LoVo (cell line): Measurements from ENCODE around the gene METTL8.
"Not testable (repeated sequence)": the region's sequence is repeated elsewhere in the genome, so short reads cannot be mapped to it uniquely, and the experiment has no call there.

ENCODE experiments used
- DNase-seq: peaks from one replicate; pipeline ENCODE4 v3.0.0-alpha.2; 2016; ENCODE audit warnings: low spot score

The METTL8 gene

DNA sequence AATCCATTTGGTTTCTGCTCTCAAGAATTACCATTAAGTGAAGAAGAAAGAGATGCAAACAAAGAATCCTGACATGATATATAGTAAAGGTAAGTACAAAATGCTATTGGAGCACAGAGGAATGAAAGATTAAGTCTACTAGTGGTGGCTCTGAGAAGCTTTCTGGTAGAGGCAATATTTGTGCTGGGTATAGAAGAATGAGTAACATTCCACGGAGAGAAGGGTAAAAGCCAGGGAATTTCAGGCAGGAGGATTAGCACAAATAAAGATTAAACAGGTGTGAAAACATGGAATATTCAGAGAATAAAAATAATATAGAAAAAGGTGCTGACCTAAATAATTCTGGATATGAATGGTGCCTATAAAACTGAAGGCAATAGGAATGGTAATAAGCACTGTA is 31.8 kb downstream of the METTL8 start:
- no peak for DNase-seq

DNA sequence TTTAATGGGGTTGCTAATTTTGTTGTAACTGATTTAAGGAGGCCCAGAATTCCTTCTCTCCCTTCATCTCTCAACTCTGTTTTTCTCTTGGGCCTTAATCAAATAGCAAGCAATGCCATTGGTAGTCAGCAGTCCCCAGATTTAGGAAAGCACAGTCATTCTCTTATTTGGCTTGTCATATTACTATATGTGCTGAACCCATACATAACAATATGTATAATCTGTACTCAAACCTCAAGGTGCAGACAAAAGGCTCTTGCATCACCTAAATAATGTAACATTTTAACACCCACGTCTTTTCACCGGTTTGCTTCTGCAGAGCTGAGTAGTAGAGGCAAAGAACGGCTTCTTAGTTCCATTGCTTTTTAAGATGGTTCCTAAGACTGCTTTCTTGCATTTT is 33.4 kb downstream of the METTL8 start:
- no peak for DNase-seq

DNA sequence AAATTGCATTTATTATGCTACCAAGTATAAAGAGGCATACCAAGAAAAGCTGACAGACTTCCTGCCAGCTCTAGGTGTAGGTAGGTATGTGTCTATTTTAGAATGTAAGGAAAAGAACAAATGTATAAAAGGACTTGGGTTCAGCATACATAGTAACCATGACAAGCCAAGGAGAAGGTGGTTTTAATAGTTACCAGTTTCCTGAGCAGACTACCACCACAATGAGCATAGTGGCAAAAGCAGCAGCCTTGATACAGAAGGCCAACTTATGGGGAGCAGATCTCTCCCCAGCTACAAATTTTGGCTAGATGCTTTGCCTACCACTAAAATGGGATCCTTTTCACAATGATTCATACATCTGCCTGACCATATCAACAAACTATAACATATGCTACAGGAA is 34.5 kb downstream of the METTL8 start:
- no peak for DNase-seq

GRCh38 chr2:171394164-171394740 is 39.5 kb downstream of the METTL8 start:
- no peak for DNase-seq

DNA sequence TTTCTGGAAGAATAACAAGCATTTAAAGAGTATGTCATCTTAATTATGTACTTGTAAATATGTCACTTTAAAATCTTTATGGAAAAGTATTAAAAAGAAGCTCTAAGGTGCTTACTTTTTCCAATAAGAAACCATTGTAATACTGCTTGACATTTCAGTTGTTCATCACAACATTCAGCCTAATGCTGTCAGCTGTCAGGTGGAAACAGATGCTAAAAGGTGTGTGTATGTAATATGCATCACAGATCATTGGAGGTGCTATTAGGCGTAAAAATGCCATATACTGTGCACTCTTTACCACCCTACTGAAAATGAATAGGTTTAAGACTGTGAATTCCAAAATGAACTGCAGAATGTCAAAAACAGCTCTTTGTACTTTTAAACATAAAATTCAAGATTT is 40.3 kb downstream of the METTL8 start:
- no peak for DNase-seq

DNA sequence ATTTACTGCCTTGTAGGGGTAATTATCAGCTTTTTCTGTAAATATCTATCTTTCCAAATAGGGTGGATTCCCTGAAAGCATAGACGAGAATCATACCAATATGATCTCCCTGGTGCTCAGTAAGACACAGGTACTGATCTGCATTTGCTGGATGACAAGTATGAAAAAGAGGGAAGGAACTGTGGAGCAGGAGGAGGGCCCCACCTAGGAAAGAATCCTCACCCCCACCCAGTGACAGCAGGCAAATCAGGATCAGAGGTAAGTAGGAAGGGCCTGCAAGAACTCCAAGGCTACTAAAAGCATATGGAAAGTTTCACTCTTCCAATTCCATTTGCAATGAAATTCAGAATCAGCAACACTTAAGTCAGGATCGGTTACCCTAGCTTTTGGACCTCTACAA is 42.3 kb downstream of the METTL8 start:
- no peak for DNase-seq

- DNase-seq, result peak; percentile 33
Measured at GRCh38 chr2:171390941-171391516, 42.8 kb downstream of the METTL8 start.

DNA sequence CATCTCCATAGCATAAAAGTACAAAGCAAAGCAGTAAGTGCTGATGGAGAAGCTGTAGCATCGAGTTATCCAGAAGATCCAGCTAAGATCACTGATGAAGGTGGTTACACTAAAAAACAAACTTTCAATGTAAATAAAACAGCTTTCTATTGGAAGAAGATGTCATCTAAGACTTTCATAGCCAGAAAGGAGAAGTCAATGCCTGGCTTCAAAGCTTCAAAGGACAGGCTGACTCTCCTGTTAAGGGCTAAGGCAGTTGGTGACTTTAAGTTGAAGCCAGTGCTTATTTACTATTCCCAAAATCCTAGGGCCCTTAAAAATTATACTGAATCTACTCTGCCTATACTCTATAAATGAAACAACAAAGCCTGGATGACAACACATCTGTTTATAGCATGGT is 44.0 kb downstream of the METTL8 start:
- DNase-seq, result no peak

- no peak for DNase-seq
Measured at GRCh38 chr2:171389325-171389724, 44.5 kb downstream of the METTL8 start.

GRCh38 chr2:171387052-171387451 is 46.7 kb downstream of the METTL8 start:
- DNase-seq, result no peak

GRCh38 chr2:171386627-171387026 is 47.2 kb downstream of the METTL8 start:
- no peak for DNase-seq

- no peak for DNase-seq
Measured at GRCh38 chr2:171383134-171383533, 50.7 kb downstream of the METTL8 start.

- DNase-seq, result not testable (repeated sequence)
Measured at GRCh38 chr2:171382175-171382574, 51.6 kb downstream of the METTL8 start.

DNA sequence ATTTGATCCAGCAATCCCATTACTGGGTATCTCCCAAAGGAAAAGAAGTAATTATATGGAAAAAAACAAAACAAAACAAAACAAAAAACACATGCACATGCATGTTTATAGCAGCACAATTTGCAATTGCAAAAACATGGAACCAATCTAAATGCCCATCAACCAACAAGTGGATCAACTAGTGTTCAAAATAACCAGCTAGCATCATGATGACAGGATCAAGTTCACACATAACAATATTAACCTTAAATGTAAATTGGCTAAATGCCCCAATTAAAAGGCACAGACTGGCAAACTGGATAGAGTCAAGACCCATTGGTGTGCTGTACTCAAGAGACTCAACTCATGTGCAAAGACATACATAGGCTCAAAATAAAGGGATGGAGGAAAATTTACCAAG is 55.9 kb downstream of the METTL8 start:
- DNase-seq, result not testable (repeated sequence)

GRCh38 chr2:171367692-171368091 is 66.1 kb downstream of the METTL8 start:
- DNase-seq, result no peak

- DNase-seq, result no peak
Measured at GRCh38 chr2:171365778-171366177, 68.0 kb downstream of the METTL8 start.

DNA sequence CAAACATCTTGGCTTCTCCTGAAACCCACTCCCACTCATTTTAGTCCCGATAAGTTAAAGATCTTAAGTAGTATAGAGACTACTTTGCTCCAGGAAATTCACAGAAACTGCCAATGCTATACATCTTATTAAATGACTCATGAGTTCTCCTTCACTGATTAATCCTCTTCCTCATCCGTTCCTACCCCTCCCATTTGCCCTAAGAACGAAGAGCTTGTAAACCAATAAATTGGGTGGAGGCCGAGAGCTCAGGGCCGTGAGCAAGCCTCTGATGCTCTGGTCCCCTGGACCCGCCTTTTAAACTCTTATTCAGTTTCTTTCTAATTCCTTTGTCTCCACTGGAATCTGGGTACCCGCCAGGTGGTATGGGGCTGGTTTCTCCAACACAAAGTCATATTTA is 68.6 kb downstream of the METTL8 start:
- peak; percentile 71 for DNase-seq

- DNase-seq, result no peak
Measured at GRCh38 chr2:171362396-171362795, 71.4 kb downstream of the METTL8 start.

DNA sequence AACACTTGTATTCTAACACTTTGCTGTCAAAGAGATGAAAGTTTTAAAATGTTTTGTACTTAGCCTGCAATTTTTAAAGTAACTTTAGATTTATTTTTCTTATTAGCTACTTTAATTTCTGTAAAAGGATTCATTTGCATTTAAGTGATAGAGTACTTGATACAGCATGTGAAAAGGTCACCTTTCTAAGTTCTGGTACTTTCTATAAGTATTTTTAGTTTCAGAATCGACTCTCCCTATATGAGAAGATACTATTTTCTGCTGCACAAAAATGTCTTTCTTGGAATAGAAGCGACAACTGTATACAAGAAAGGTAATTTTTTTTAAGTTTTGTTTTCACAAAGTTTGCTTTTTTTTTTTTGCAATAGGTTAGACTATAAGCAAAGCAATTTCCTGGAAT is 72.9 kb downstream of the METTL8 start:
- no peak for DNase-seq

DNA sequence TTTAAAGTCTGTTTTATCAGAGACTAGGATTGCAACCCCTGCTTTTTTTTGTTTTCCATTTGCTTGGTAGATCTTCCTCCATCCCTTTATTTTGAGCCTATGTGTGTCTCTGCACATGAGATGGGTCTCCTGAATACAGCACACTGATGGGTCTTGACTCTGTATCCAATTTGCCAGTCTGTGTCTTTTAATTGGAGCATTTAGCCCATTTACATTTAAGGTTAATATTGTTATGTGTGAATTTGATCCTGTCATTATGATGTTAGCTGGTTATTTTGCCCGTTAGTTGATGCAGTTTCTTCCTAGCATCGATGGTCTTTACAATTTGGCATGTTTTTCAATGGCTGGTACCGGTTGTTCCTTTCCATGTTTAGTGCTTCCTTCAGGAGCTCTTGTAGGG is 80.0 kb downstream of the METTL8 start:
- DNase-seq, result not testable (repeated sequence)

- no peak for DNase-seq
Measured at GRCh38 chr2:171348056-171348455, 85.7 kb downstream of the METTL8 start.

- DNase-seq, result peak; percentile 65
Measured at GRCh38 chr2:171347591-171348032, 86.2 kb downstream of the METTL8 start.

DNA sequence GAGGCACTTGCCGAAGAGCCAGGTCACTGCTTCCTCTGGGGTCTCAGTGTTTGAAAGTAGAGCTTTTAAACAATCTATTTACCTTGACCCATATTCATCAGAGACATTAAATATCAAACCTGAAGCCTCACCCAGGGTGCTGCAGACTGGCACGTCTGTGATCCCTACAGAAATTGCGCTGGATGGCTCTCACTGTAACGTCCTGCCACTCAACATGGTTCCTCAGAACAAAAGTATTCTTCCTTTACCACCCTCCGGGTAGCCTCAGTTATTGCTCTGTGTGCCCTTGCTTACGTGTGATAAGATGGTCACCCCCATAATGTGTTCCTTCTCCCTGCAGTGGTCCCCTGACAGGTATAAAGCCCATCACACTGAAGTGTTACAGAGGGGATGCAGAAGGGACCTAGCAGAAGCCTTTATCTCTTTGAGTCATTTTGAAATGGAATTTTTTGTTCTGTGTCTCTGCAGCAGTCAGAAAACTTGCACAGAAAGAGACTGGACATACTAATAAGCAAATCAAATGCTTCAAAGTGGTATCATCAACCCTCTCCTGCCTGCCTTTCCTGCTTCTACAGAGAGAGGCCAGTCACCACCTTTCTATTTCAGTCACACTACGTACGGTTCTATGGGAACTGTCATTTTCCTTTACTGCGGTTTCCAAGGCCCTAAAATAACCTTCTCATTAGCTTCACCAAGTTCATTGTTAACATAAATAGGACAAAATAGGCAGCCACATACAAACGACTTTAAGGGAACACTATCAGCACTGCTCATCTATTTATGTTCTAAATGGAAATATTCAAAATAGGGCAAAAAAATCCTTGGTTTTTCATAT is 86.8 kb downstream of the METTL8 start:
- no peak for DNase-seq
